Nephron progenitor cell (in vitro differentiated cells): Measurements from ENCODE around the gene TOM1L2.

Source experiments
- DNase-seq: peaks from one replicate; pipeline ENCODE4 v3.0.0; 2021
- H3K27ac Mint-ChIP-seq: 2 replicates; pipeline ENCODE4 v1.8.0; 2021; ENCODE audit warnings: mild to moderate bottlenecking, moderate library complexity, mixed read lengths
- H3K27me3 Mint-ChIP-seq: 2 replicates; pipeline ENCODE4 v1.8.0; 2021; ENCODE audit warnings: mild to moderate bottlenecking, low read depth, mixed read lengths; ENCODE audit not compliant: poor library complexity
- H3K36me3 Mint-ChIP-seq: 2 replicates; pipeline ENCODE4 v1.8.0; 2021; ENCODE audit warnings: low read depth, mixed read lengths
- H3K4me1 Mint-ChIP-seq: 2 replicates; pipeline ENCODE4 v1.8.0; 2021; ENCODE audit warnings: mixed read lengths
- H3K4me3 Mint-ChIP-seq: 2 replicates; pipeline ENCODE4 v1.8.0; 2021; ENCODE audit warnings: mild to moderate bottlenecking, moderate library complexity, mixed read lengths
- H3K9me3 Mint-ChIP-seq: 2 replicates; pipeline ENCODE4 v1.8.0; 2021; ENCODE audit warnings: mild to moderate bottlenecking, moderate library complexity, mixed read lengths
- CTCF ChIP-seq: fragments of 200-600 bp; sonication (generic); IDR thresholded peaks from 2 replicates; pipeline ENCODE4 v1.5.0; 2021; ENCODE audit warnings: antibody characterized with exemption

TOM1L2 gene

GRCh38 chr17:17951524-17951923 is 20.7 kb downstream of the TOM1L2 start:
- H3K27me3 Mint-ChIP-seq, result peaks cover 11% of the 10 kb centered on the region
- no peak overlapping the region for H3K4me3 Mint-ChIP-seq
- peaks cover 19% of the 10 kb centered on the region for H3K36me3 Mint-ChIP-seq
- DNase-seq, result no peak
- H3K27ac Mint-ChIP-seq, result peak overlapping the region; percentile 59
- H3K4me1 Mint-ChIP-seq, result peaks cover 4% of the 10 kb centered on the region
- no peak for TF ChIP-seq CTCF
- peaks cover 10% of the 10 kb centered on the region for H3K9me3 Mint-ChIP-seq

DNA sequence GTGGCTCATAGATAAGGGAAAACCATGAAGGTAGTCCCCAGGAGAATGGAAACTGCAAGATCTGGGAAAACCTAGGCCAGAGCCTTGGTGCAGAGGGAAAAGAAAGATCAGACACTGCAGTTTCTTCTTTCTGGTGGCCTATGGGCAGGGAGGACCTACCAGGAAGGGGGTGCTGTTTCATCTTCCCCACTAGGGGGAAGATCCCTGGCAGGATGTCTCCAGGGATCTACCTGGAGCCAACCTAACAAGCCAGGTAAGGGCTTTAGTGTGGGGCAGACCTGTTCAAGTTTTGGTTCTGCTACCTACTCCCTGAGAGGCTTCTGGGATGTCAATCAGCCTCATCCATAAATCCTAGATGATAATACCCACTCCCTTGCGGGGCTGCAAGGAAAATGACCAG is 21.4 kb downstream of the TOM1L2 start:
- H3K4me1 Mint-ChIP-seq, result peaks cover 4% of the 10 kb centered on the region
- peaks cover 11% of the 10 kb centered on the region for H3K27me3 Mint-ChIP-seq
- H3K9me3 Mint-ChIP-seq, result peaks cover 5% of the 10 kb centered on the region
- H3K4me3 Mint-ChIP-seq, result no peak overlapping the region
- peak; percentile 8 for TF ChIP-seq CTCF
- no peak overlapping the region for H3K27ac Mint-ChIP-seq
- no peak for DNase-seq
- H3K36me3 Mint-ChIP-seq, result peaks cover 16% of the 10 kb centered on the region

- Mint-ChIP-seq H3K9me3 (peaks cover under 1% of the 10 kb centered on the region), H3K36me3 (peaks cover 11% of the 10 kb centered on the region), H3K27me3 (peaks cover 14% of the 10 kb centered on the region), H3K4me1 (peaks cover 5% of the 10 kb centered on the region), H3K27ac (no peak overlapping the region), H3K4me3 (no peak overlapping the region)
- TF ChIP-seq CTCF, result no peak
- no peak for DNase-seq
Measured at GRCh38 chr17:17950347-17950746, 21.9 kb downstream of the TOM1L2 start.

- H3K27ac Mint-ChIP-seq, result no peak overlapping the region
- H3K4me3 Mint-ChIP-seq, result no peak overlapping the region
- no peak for TF ChIP-seq CTCF
- no peak for DNase-seq
- peaks cover 29% of the 10 kb centered on the region for H3K4me1 Mint-ChIP-seq
- H3K27me3 Mint-ChIP-seq, result peaks cover 15% of the 10 kb centered on the region
- H3K9me3 Mint-ChIP-seq, result no peaks in the 10 kb centered on the region
- H3K36me3 Mint-ChIP-seq, result no peaks in the 10 kb centered on the region
Measured at GRCh38 chr17:17947966-17948365, 24.2 kb downstream of the TOM1L2 start.

- DNase-seq, result no peak
- H3K27me3 Mint-ChIP-seq, result peaks cover 15% of the 10 kb centered on the region
- H3K36me3 Mint-ChIP-seq, result no peaks in the 10 kb centered on the region
- no peak overlapping the region for H3K4me3 Mint-ChIP-seq
- peaks cover 35% of the 10 kb centered on the region for H3K4me1 Mint-ChIP-seq
- no peak overlapping the region for H3K27ac Mint-ChIP-seq
- no peaks in the 10 kb centered on the region for H3K9me3 Mint-ChIP-seq
- TF ChIP-seq CTCF, result no peak
Measured at GRCh38 chr17:17947309-17947708, 24.9 kb downstream of the TOM1L2 start.

GRCh38 chr17:17946093-17946492 is 26.1 kb downstream of the TOM1L2 start:
- no peaks in the 10 kb centered on the region for H3K9me3 Mint-ChIP-seq
- no peak for TF ChIP-seq CTCF
- H3K27ac Mint-ChIP-seq, result no peak overlapping the region
- no peak overlapping the region for H3K4me3 Mint-ChIP-seq
- H3K27me3 Mint-ChIP-seq, result peaks cover 13% of the 10 kb centered on the region
- no peak for DNase-seq
- H3K36me3 Mint-ChIP-seq, result no peaks in the 10 kb centered on the region
- peaks cover 35% of the 10 kb centered on the region for H3K4me1 Mint-ChIP-seq
